Measurements from ENCODE around the gene NAA15. TPM values are rescaled to one million over a fixed set of nuclear protein-coding genes. Genes with fewer than 3 reads are reported as not detected.

Gene NAA15
- polyA plus RNA-seq, 3 donors: 5.2 to 20.2 (median 8.8) TPM

- 100% methylated on average over 2 of the region's 4 CpGs for WGBS (ENCODE audit: insufficient coverage)
- no peak for TF ChIP-seq CTCF (IDR thresholded peaks at IDR 0.05)
- H2AFZ ChIP-seq (ENCODE audit: insufficient read depth, low read depth, low read length, poor library complexity, severe bottlenecking): no peak overlapping the region
- no peaks in the 10 kb centered on the region for H4K20me1 ChIP-seq (ENCODE audit: insufficient read depth, low read length)
- H3K27me3 ChIP-seq (ENCODE audit: control insufficient read depth in 2 of 2, insufficient read depth in 2 of 2, low read length in 2 of 2): no peaks in the 10 kb centered on the region
- no peak overlapping the region for H3K4me3 Mint-ChIP-seq
- no peak overlapping the region for H3K9ac ChIP-seq (ENCODE audit: insufficient read depth, low read length, poor library complexity, severe bottlenecking)
- no peaks in the 10 kb centered on the region for H3K9me3 ChIP-seq (replicated peaks in 1 of 2; ENCODE audit: control insufficient read depth in 1 of 2, insufficient read depth in 1 of 2, low read length in 2 of 2)
- H3K9me3 Mint-ChIP-seq: no peaks in the 10 kb centered on the region
- no peak overlapping the region for H3K27ac ChIP-seq (ENCODE audit: low read depth in 1 of 2, low read length in 2 of 2)
- intact Hi-C loops (cut with micrococcal nuclease): no loop called here
- peak overlapping the region in 1 of 7 donors; percentile 68 for H3K27ac Mint-ChIP-seq
- no peak for DNase-seq
- H3K4me2 ChIP-seq (replicated peaks; ENCODE audit: extremely low read depth, low read length, poor library complexity, severe bottlenecking): no peak overlapping the region
- no peaks in the 10 kb centered on the region for H3K4me1 ChIP-seq (ENCODE audit: control insufficient read depth in 1 of 2, insufficient read depth in 2 of 2, low read length in 2 of 2)
- H3K4me1 Mint-ChIP-seq: no peaks in the 10 kb centered on the region
- no peak overlapping the region for H3K4me3 ChIP-seq (replicated peaks in 1 of 3; ENCODE audit: low read depth in 2 of 3, low read length in 3 of 3)
- peaks cover 66 to 74% of the 10 kb centered on the region in 2 donors for H3K36me3 Mint-ChIP-seq
- peaks cover 58 to 97% of the 10 kb centered on the region in 2 donors for H3K36me3 ChIP-seq (replicated peaks in 1 of 2; ENCODE audit: control insufficient read depth in 1 of 2, insufficient read depth in 2 of 2, low read length in 2 of 2)
- H3K27me3 Mint-ChIP-seq (ENCODE audit: low read depth in 3 of 3): no peaks in the 10 kb centered on the region
- H3K79me2 ChIP-seq (ENCODE audit: insufficient read depth, low read length): no peaks in the 10 kb centered on the region
Observed at GRCh38 chr4:139386421-139386820, 85.1 kb downstream of the NAA15 start.

GRCh38 chr4:139389102-139389501 is 87.8 kb downstream of the NAA15 start:
- Histone ChIP-seq H3K27me3 (ENCODE audit: control insufficient read depth in 2 of 2, insufficient read depth in 2 of 2, low read length in 2 of 2) (no peaks in the 10 kb centered on the region), H3K4me3 (replicated peaks in 1 of 3; ENCODE audit: low read depth in 2 of 3, low read length in 3 of 3) (no peak overlapping the region), H3K9me3 (replicated peaks in 1 of 2; ENCODE audit: control insufficient read depth in 1 of 2, insufficient read depth in 1 of 2, low read length in 2 of 2) (no peaks in the 10 kb centered on the region), H4K20me1 (ENCODE audit: insufficient read depth, low read length) (no peaks in the 10 kb centered on the region), H3K4me1 (ENCODE audit: control insufficient read depth in 1 of 2, insufficient read depth in 2 of 2, low read length in 2 of 2) (no peaks in the 10 kb centered on the region), H2AFZ (ENCODE audit: insufficient read depth, low read depth, low read length, poor library complexity, severe bottlenecking) (no peak overlapping the region), H3K4me2 (replicated peaks; ENCODE audit: extremely low read depth, low read length, poor library complexity, severe bottlenecking) (no peak overlapping the region), H3K27ac (ENCODE audit: low read depth in 1 of 2, low read length in 2 of 2) (no peak overlapping the region), H3K79me2 (ENCODE audit: insufficient read depth, low read length) (no peaks in the 10 kb centered on the region), H3K36me3 (replicated peaks in 1 of 2; ENCODE audit: control insufficient read depth in 1 of 2, insufficient read depth in 2 of 2, low read length in 2 of 2) (peaks cover 56 to 88% of the 10 kb centered on the region in 2 donors), H3K9ac (ENCODE audit: insufficient read depth, low read length, poor library complexity, severe bottlenecking) (no peak overlapping the region)
- Mint-ChIP-seq H3K27ac (peak overlapping the region in 2 of 7 donors; percentile 37 to 52), H3K36me3 (peaks cover 63% of the 10 kb centered on the region in 2 donors), H3K4me1 (no peaks in the 10 kb centered on the region), H3K4me3 (no peak overlapping the region), H3K27me3 (ENCODE audit: low read depth in 3 of 3) (peaks cover 0 to 2% (median 0%) of the 10 kb centered on the region in 3 donors), H3K9me3 (no peaks in the 10 kb centered on the region)
- no peak for TF ChIP-seq CTCF (IDR thresholded peaks at IDR 0.05)
- no peak for DNase-seq
- intact Hi-C loops (cut with micrococcal nuclease): no loop called here
